Tibial nerve (tissue), 3 donors: Measurements from ENCODE around the gene AUH.

Source experiments
- POLR2A ChIP-seq, 2 donors: fragments of 450-650 bp; IDR thresholded peaks; one replicate each; pipeline ENCODE4 v1.6.1; 2017; ENCODE audit warnings: antibody characterized with exemption in 2 of 2, mild to moderate bottlenecking in 2 of 2, moderate library complexity in 2 of 2
- TF ChIP-seq, protein P1 (sequence below), 5 experiments: fragments of 200-600 bp in 3 of 5; fragments of 450-650 bp in 2 of 5; sonication (generic) in 3 of 5; IDR thresholded peaks; one replicate each; pipeline ENCODE4 v1.5.1; 2016 to 2019; ENCODE audit warnings: antibody characterized with exemption in 5 of 5, mild to moderate bottlenecking in 3 of 5, moderate library complexity in 2 of 5

DNA sequence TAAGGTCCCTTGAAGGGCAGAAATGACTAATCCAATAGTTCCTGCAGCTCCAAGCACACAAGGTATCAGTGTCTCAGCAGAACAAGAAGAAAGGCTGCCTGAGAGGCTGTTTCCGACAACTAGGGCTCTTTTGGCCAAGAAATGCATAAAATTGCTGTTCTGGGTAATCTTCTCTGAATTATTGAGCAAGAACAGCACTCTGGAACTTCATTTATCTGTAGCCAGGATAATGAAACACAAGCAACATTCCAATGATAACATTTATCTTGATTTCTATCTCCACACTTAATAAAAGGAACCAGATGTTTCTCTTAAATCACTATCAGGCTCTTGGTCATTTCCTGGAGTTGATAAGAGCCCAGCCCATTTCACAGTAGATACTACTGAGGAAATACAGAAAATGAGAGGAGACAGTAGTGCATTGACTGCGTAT lies 17.0 kb upstream of the AUH start:
- TF ChIP-seq, protein P1, sequence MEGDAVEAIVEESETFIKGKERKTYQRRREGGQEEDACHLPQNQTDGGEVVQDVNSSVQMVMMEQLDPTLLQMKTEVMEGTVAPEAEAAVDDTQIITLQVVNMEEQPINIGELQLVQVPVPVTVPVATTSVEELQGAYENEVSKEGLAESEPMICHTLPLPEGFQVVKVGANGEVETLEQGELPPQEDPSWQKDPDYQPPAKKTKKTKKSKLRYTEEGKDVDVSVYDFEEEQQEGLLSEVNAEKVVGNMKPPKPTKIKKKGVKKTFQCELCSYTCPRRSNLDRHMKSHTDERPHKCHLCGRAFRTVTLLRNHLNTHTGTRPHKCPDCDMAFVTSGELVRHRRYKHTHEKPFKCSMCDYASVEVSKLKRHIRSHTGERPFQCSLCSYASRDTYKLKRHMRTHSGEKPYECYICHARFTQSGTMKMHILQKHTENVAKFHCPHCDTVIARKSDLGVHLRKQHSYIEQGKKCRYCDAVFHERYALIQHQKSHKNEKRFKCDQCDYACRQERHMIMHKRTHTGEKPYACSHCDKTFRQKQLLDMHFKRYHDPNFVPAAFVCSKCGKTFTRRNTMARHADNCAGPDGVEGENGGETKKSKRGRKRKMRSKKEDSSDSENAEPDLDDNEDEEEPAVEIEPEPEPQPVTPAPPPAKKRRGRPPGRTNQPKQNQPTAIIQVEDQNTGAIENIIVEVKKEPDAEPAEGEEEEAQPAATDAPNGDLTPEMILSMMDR (IDR thresholded peaks at IDR 0.05), result no peak
- TF ChIP-seq POLR2A (IDR thresholded peaks at IDR 0.05), result no peak
